HCT116 (cell line): Measurements from ENCODE around the gene EHMT1.

Source experiments
- CBX3 ChIP-seq: IDR thresholded peaks from 2 replicates; pipeline ENCODE4 v1.6.1; 2012; ENCODE audit warnings: low read depth
- CEBPB ChIP-seq: IDR thresholded peaks from 2 replicates; pipeline ENCODE4 v1.6.1; 2012; ENCODE audit warnings: low read depth
- EZH2 ChIP-seq: fragments of 200-600 bp; sonication (generic); IDR thresholded peaks from 2 replicates; pipeline ENCODE4 v1.6.1; 2017; ENCODE audit warnings: antibody characterized with exemption, mixed run types
- EZH2phosphoT487 ChIP-seq: fragments of 200-600 bp; IDR thresholded peaks from 2 replicates; pipeline ENCODE4 v1.6.1; 2018; ENCODE audit warnings: antibody characterized with exemption, borderline replicate concordance
- JUND ChIP-seq: IDR thresholded peaks from 2 replicates; pipeline ENCODE4 v1.6.1; 2012
- POLR2A ChIP-seq: IDR thresholded peaks from 2 replicates; pipeline ENCODE4 v1.7.0; 2011; ENCODE audit warnings: borderline replicate concordance; ENCODE audit not compliant: insufficient read depth, insufficient read length; ENCODE audit errors: extremely low read depth
- POLR2AphosphoS5 ChIP-seq: IDR thresholded peaks from 2 replicates; pipeline ENCODE4 v1.6.1; 2011; ENCODE audit warnings: mild to moderate bottlenecking, low read depth, low read length, moderate library complexity
- RAD21 ChIP-seq: IDR thresholded peaks from 2 replicates; pipeline ENCODE4 v1.6.1; 2012; ENCODE audit warnings: low read depth, mild to moderate bottlenecking
- YY1 ChIP-seq: IDR thresholded peaks from 2 replicates; pipeline ENCODE4 v1.6.1; 2011; ENCODE audit warnings: low read length, low read depth, moderate library complexity, mild to moderate bottlenecking; ENCODE audit not compliant: insufficient replicate concordance; ENCODE audit errors: extremely low read depth
- ZNF274 ChIP-seq: fragments of 200-500 bp; sonication (Bioruptor generic); IDR thresholded peaks from 2 replicates; pipeline ENCODE4 v1.6.1; 2014; ENCODE audit warnings: mild to moderate bottlenecking, low read depth, low read length, inconsistent platforms
- TF ChIP-seq, protein P1 (sequence below), 3 experiments: fragments of 200-600 bp in 1 of 3; sonication (generic) in 1 of 3; IDR thresholded peaks in 2 of 3; conservative IDR thresholded peaks in 1 of 3; 2 replicates each; pipeline ENCODE4 v1.5.1; 2012 to 2017; ENCODE audit warnings: low read depth in 2 of 3, low read length in 2 of 3, antibody characterized with exemption in 1 of 3, borderline replicate concordance in 1 of 3, control low read depth in 1 of 3, mild to moderate bottlenecking in 1 of 3, mixed read lengths in 1 of 3, mixed run types in 1 of 3, moderate library complexity in 1 of 3; ENCODE audit not compliant: insufficient read depth in 1 of 3
- TF ChIP-seq, protein P2 (sequence below): IDR thresholded peaks from 2 replicates; pipeline ENCODE4 v1.6.1; 2012; ENCODE audit warnings: low read depth
- TF ChIP-seq, protein P3 (sequence below): IDR thresholded peaks from 2 replicates; pipeline ENCODE4 v1.6.1; 2012

DNA sequence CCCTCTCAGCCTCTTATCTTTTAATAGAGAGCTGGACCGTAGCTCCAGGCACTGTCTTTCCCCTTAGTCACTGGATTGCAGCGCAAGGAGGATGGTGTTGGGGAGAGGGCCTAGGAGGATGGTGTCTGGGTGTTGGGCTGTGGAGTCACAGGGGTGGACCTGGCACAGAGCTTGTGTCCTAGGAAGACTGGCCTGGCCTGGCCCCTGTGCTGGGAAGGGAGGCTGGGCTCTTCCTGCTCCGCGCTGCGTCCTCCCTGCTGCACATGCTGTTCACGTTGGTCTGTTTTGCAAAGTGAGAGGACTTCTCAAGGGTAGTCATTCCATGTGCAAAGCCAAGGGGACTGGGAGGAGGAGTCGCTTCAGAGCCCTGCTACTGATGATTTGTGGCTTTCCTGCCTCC lies 123.9 kb downstream of the EHMT1 start:
- TF ChIP-seq POLR2A (no peak), YY1 (no peak), JUND (no peak), ZNF274 (no peak), CBX3 (no peak), CEBPB (no peak), EZH2 (no peak), RAD21 (no peak), POLR2AphosphoS5 (no peak), EZH2phosphoT487 (no peak)
- TF ChIP-seq, protein P1, sequence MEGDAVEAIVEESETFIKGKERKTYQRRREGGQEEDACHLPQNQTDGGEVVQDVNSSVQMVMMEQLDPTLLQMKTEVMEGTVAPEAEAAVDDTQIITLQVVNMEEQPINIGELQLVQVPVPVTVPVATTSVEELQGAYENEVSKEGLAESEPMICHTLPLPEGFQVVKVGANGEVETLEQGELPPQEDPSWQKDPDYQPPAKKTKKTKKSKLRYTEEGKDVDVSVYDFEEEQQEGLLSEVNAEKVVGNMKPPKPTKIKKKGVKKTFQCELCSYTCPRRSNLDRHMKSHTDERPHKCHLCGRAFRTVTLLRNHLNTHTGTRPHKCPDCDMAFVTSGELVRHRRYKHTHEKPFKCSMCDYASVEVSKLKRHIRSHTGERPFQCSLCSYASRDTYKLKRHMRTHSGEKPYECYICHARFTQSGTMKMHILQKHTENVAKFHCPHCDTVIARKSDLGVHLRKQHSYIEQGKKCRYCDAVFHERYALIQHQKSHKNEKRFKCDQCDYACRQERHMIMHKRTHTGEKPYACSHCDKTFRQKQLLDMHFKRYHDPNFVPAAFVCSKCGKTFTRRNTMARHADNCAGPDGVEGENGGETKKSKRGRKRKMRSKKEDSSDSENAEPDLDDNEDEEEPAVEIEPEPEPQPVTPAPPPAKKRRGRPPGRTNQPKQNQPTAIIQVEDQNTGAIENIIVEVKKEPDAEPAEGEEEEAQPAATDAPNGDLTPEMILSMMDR (IDR thresholded peaks at IDR 0.05 in 2 of 3, conservative IDR thresholded peaks at IDR 0.05 in 1 of 3; ENCODE audit: borderline replicate concordance in 1 of 3, insufficient read depth in 1 of 3, low read depth in 2 of 3, low read length in 2 of 3): no peak
- TF ChIP-seq, protein P2, sequence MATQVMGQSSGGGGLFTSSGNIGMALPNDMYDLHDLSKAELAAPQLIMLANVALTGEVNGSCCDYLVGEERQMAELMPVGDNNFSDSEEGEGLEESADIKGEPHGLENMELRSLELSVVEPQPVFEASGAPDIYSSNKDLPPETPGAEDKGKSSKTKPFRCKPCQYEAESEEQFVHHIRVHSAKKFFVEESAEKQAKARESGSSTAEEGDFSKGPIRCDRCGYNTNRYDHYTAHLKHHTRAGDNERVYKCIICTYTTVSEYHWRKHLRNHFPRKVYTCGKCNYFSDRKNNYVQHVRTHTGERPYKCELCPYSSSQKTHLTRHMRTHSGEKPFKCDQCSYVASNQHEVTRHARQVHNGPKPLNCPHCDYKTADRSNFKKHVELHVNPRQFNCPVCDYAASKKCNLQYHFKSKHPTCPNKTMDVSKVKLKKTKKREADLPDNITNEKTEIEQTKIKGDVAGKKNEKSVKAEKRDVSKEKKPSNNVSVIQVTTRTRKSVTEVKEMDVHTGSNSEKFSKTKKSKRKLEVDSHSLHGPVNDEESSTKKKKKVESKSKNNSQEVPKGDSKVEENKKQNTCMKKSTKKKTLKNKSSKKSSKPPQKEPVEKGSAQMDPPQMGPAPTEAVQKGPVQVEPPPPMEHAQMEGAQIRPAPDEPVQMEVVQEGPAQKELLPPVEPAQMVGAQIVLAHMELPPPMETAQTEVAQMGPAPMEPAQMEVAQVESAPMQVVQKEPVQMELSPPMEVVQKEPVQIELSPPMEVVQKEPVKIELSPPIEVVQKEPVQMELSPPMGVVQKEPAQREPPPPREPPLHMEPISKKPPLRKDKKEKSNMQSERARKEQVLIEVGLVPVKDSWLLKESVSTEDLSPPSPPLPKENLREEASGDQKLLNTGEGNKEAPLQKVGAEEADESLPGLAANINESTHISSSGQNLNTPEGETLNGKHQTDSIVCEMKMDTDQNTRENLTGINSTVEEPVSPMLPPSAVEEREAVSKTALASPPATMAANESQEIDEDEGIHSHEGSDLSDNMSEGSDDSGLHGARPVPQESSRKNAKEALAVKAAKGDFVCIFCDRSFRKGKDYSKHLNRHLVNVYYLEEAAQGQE: no peak
- TF ChIP-seq, protein P3, sequence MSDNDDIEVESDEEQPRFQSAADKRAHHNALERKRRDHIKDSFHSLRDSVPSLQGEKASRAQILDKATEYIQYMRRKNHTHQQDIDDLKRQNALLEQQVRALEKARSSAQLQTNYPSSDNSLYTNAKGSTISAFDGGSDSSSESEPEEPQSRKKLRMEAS: no peak
